HG03045 (cell line): ENCODE measurements around the gene FBXO4.
"Not testable (repeated sequence)": the region's sequence is repeated elsewhere in the genome, so short reads cannot be mapped to it uniquely, and the experiment has no call there.

Source experiments
- ATAC-seq: cut with Tn5 transposase; IDR thresholded peaks from one replicate; pipeline ENCODE4 v1.9.1; 2021; ENCODE audit warnings: mild to moderate bottlenecking, moderate library complexity; ENCODE audit not compliant: unreplicated experiment

The FBXO4 gene

GRCh38 chr5:41978676-41979075 lies 53.6 kb downstream of the FBXO4 start:
- ATAC-seq: no peak

GRCh38 chr5:41980396-41980795 lies 55.3 kb downstream of the FBXO4 start:
- ATAC-seq: no peak

GRCh38 chr5:41980870-41981269 lies 55.8 kb downstream of the FBXO4 start:
- no peak for ATAC-seq

GRCh38 chr5:41982858-41983257 lies 57.8 kb downstream of the FBXO4 start:
- ATAC-seq: not testable (repeated sequence)

- no peak for ATAC-seq
Observed at GRCh38 chr5:41983284-41983683, 58.2 kb downstream of the FBXO4 start.

- ATAC-seq: no peak
Observed at GRCh38 chr5:41985945-41986695, 61.0 kb downstream of the FBXO4 start.
